VCaP (cell line): Measurements from ENCODE around the gene MDN1.

Source experiments
- H3K27ac ChIP-seq: fragments of 450-650 bp; 2 replicates; pipeline ENCODE4 v1.5.1; 2017
- CTCF ChIP-seq: fragments of 450-650 bp; conservative IDR thresholded peaks from 2 replicates; pipeline ENCODE4 v1.5.1; 2017; ENCODE audit warnings: mild to moderate bottlenecking, moderate library complexity

The MDN1 gene

GRCh38 chr6:89678531-89678930 lies 141.1 kb downstream of the MDN1 start:
- no peak for TF ChIP-seq CTCF
- H3K27ac ChIP-seq: no peak overlapping the region

GRCh38 chr6:89675949-89676748 lies 143.4 kb downstream of the MDN1 start:
- H3K27ac ChIP-seq: no peak overlapping the region

GRCh38 chr6:89670935-89671565 lies 148.5 kb downstream of the MDN1 start:
- TF ChIP-seq CTCF: no peak
- H3K27ac ChIP-seq: no peak overlapping the region

More at GRCh38 chr6:89675949-89676748, 143.4 kb downstream of the MDN1 start:
- no peak for TF ChIP-seq CTCF

GRCh38 chr6:89669002-89669401 lies 150.6 kb downstream of the MDN1 start:
- TF ChIP-seq CTCF: no peak

GRCh38 chr6:89667872-89668556 lies 151.6 kb downstream of the MDN1 start:
- H3K27ac ChIP-seq: peak overlapping the region; percentile 41
- no peak for TF ChIP-seq CTCF

More at GRCh38 chr6:89669002-89669401, 150.6 kb downstream of the MDN1 start:
- peak overlapping the region; percentile 41; the same call in 1 of the 2 replicates for H3K27ac ChIP-seq

GRCh38 chr6:89662659-89663223 lies 156.9 kb downstream of the MDN1 start:
- no peak for TF ChIP-seq CTCF
- no peak overlapping the region for H3K27ac ChIP-seq

- TF ChIP-seq CTCF: no peak
- H3K27ac ChIP-seq: no peak overlapping the region
Measured at GRCh38 chr6:89661559-89661958, 158.0 kb downstream of the MDN1 start.
